GM12878 (cell line): ENCODE measurements around the gene THAP5. TPM values are rescaled to one million over a fixed set of nuclear protein-coding genes. Genes with fewer than 3 reads are reported as not detected.

Source experiments
- ATAC-seq: fragments of 200-7000 bp; cut with Tn5 transposase; 3 replicates; pipeline ENCODE4 v1.9.1; 2020; ENCODE audit warnings: mild to moderate bottlenecking, moderate library complexity
- BruUV-seq: library from RNA; stranded (reverse); fragments of 400-500 nt; replicated peaks from 2 replicates; lab custom pipeline; 2021; lab: Mats Ljungman, UMichigan
- CTCF ChIA-PET: fragments of 300-600 bp; sonication (Branson Sonifier 250); formaldehyde crosslinking; extraction: SDS; loops from one replicate; lab custom pipeline; 2021; ENCODE audit warnings: inconsistent platforms; lab: Yijun Ruan, JAX
- POLR2A ChIA-PET: fragments of 350-600 bp; formaldehyde crosslinking; extraction: SDS; loops from one replicate; lab custom pipeline; 2021; ENCODE audit warnings: inconsistent platforms; lab: Charles Lee
- RAD21 ChIA-PET: fragments of 300-600 bp; sonication (Branson Sonifier 250); formaldehyde crosslinking; loops from one replicate; lab custom pipeline; 2023; ENCODE audit warnings: antibody characterized with exemption; ENCODE audit not compliant: unreplicated experiment; lab: Charles Lee
- SMC1A ChIA-PET: fragments of 300-600 bp; sonication (Branson Sonifier 250); formaldehyde crosslinking; loops from one replicate; lab custom pipeline; 2023; ENCODE audit not compliant: unreplicated experiment, uncharacterized antibody; lab: Charles Lee
- DNase-seq: peaks from one replicate; pipeline ENCODE4 v3.0.0-alpha.2; 2011; ENCODE audit warnings: low read depth, low spot score
- FAIRE-seq: peaks from 3 replicates; lab custom pipeline; 2011; peaks lifted over from hg19 to GRCh38; lab: Jason Lieb, UNC
- H2AFZ ChIP-seq: 2 replicates; pipeline ENCODE4 v1.6.0; 2011; ENCODE audit warnings: low read depth, low read length, control low read depth; ENCODE audit not compliant: control insufficient read depth
- H3K27ac ChIP-seq: 2 replicates; pipeline ENCODE4 v1.5.1; 2011; ENCODE audit warnings: control low read depth; ENCODE audit not compliant: control insufficient read depth, insufficient read depth
- H3K27me3 ChIP-seq, 2 experiments: replicated peaks in 1 of 2; 2 replicates each; pipeline versions ENCODE4 v1.6.0 to v1.6.1; 2011; ENCODE audit warnings: low read length in 1 of 2; ENCODE audit not compliant: control insufficient read depth in 2 of 2, insufficient read depth in 2 of 2
- H3K36me3 ChIP-seq, 2 experiments: 2 replicates each; pipeline ENCODE4 v1.5.1; 2011; ENCODE audit warnings: low read length in 1 of 2; ENCODE audit not compliant: control insufficient read depth in 2 of 2, insufficient read depth in 2 of 2
- H3K4me1 ChIP-seq: 2 replicates; pipeline ENCODE4 v1.6.1; 2011; ENCODE audit warnings: mild to moderate bottlenecking, low read length, moderate library complexity, mixed read lengths; ENCODE audit not compliant: control insufficient read depth, insufficient read depth
- H3K4me2 ChIP-seq: 2 replicates; pipeline ENCODE4 v1.6.0; 2011; ENCODE audit warnings: control low read depth; ENCODE audit not compliant: control insufficient read depth, insufficient read depth
- H3K4me3 ChIP-seq: fragments of 200-600 bp; sonication (generic); 2 replicates; pipeline ENCODE4 v1.5.1; 2016
- H3K79me2 ChIP-seq: 2 replicates; pipeline ENCODE4 v1.6.0; 2011; ENCODE audit warnings: low read length; ENCODE audit not compliant: control insufficient read depth, insufficient read depth
- H3K9ac ChIP-seq: 2 replicates; pipeline ENCODE4 v1.8.0; 2011; ENCODE audit warnings: low read length, control low read depth, mixed read lengths; ENCODE audit not compliant: control insufficient read depth, insufficient read depth
- H3K9me3 ChIP-seq: replicated peaks from 3 replicates; pipeline ENCODE4 v1.5.1; 2011; ENCODE audit warnings: mild to moderate bottlenecking, low read length; ENCODE audit not compliant: control insufficient read depth, insufficient read depth
- H4K20me1 ChIP-seq: 2 replicates; pipeline ENCODE4 v1.6.0; 2011; ENCODE audit not compliant: control insufficient read depth, insufficient read depth
- ATF7 ChIP-seq: fragments of 450-650 bp; IDR thresholded peaks from 2 replicates; pipeline ENCODE4 v1.6.1; 2016; ENCODE audit warnings: low read depth, mild to moderate bottlenecking
- BCLAF1 ChIP-seq: fragments of 450-650 bp; IDR thresholded peaks from 2 replicates; pipeline ENCODE4 v1.6.1; 2017; ENCODE audit warnings: antibody characterized with exemption, mild to moderate bottlenecking, moderate library complexity
- CEBPB ChIP-seq, 2 experiments: fragments of 150-350 bp in 1 of 2; IDR thresholded peaks; 2 replicates each; pipeline ENCODE4 v1.6.1; 2012 to 2014; ENCODE audit warnings: low read depth in 2 of 2, low read length in 2 of 2, borderline replicate concordance in 1 of 2, inconsistent platforms in 1 of 2
- CHD2 ChIP-seq: IDR thresholded peaks from 2 replicates; pipeline ENCODE4 v1.6.1; 2011; ENCODE audit warnings: low read depth, low read length, improper control_type of control experiment, borderline replicate concordance
- DPF2 ChIP-seq: fragments of 450-650 bp; IDR thresholded peaks from 2 replicates; pipeline ENCODE4 v1.6.1; 2017; ENCODE audit warnings: mild to moderate bottlenecking
- MLLT1 ChIP-seq: fragments of 450-650 bp; IDR thresholded peaks from 2 replicates; pipeline ENCODE4 v1.6.1; 2016; ENCODE audit warnings: mild to moderate bottlenecking
- MYC ChIP-seq: IDR thresholded peaks from 2 replicates; pipeline ENCODE4 v1.6.1; 2011; ENCODE audit warnings: mild to moderate bottlenecking, low read length, moderate library complexity, inconsistent platforms; ENCODE audit not compliant: insufficient read depth, insufficient replicate concordance, insufficient read length, severe bottlenecking
- SRF ChIP-seq, 2 experiments: IDR thresholded peaks; 2 replicates each; pipeline ENCODE4 v1.6.1; 2011; ENCODE audit warnings: low read depth in 2 of 2, low read length in 2 of 2, mild to moderate bottlenecking in 1 of 2, moderate library complexity in 1 of 2
- TCF3 ChIP-seq: IDR thresholded peaks from 2 replicates; pipeline ENCODE4 v1.6.1; 2012; ENCODE audit warnings: low read depth, mild to moderate bottlenecking, low read length, borderline replicate concordance; ENCODE audit not compliant: insufficient read depth
- ZNF24 ChIP-seq: fragments of 450-650 bp; IDR thresholded peaks from 2 replicates; pipeline ENCODE4 v1.6.1; 2017; ENCODE audit warnings: antibody characterized with exemption, mild to moderate bottlenecking
- whole genome bisulfite sequencing: methylation state at CpG from one replicate; pipeline ENCODE4 v1.1.6; 2016; ENCODE audit warnings: low lambda C conversion rate; ENCODE audit not compliant: insufficient replicate concordance, insufficient coverage; ENCODE audit errors: missing lambda C conversion rate; 5-methylcytosine and 5-hydroxymethylcytosine counted together
- in situ Hi-C: fragments of 300-500 bp; cut with MboI; formaldehyde crosslinking; loops from 9 replicates; pipeline ENCODE4 v1.14.3; 2018; ENCODE audit warnings: mixed read lengths
- intact Hi-C: fragments of 100-400 bp; cut with micrococcal nuclease; formaldehyde crosslinking; loops from one replicate; pipeline ENCODE4 v1.14.2; 2022; ENCODE audit not compliant: unreplicated experiment
- polyA plus RNA-seq, 11 experiments: library from polyadenylated mRNA; depleted of rRNA in 4 of 11; unstranded in 6 of 11; stranded (reverse) in 5 of 11; fragments of >200 nt; fragmentation: Nextera tagmentation in 4 of 11; fragmentation: Illumina TruSeq in 1 of 11; extraction: Ambion mirVana in 4 of 11; extraction: Trizol in 1 of 11; gene quantifications; 1 replicate in 1 of 11; 2 replicates in 10 of 11; pipeline versions ENCODE4 v1.2.1 to v1.2.3, GENCODE V29; 2011 to 2016; ENCODE audit warnings: inconsistent platforms in 2 of 11, missing spikeins in 2 of 11, low read depth in 1 of 11
- total RNA-seq, 4 experiments: library from RNA; depleted of rRNA in 3 of 4; stranded (reverse); fragments of >200 nt in 3 of 4; fragmentation: Illumina TruSeq in 1 of 4; extraction: Trizol in 1 of 4; gene quantifications; 2 replicates each; pipeline versions ENCODE4 v1.2.1 to v1.2.3, GENCODE V29; 2013 to 2021
- TF ChIP-seq, protein P1 (sequence below): IDR thresholded peaks from 2 replicates; pipeline ENCODE4 v1.6.1; 2011; ENCODE audit warnings: low read depth, mild to moderate bottlenecking, low read length, moderate library complexity, borderline replicate concordance; ENCODE audit errors: extremely low read depth

The THAP5 gene
- total and polyA plus RNA-seq, 10 of the 15 experiments (the other 5 are each of a cell fraction or from before 2014, with no cell fraction given), result 13.0 to 47.7 (median 24.2) TPM

GRCh38 chr7:108557191-108557590 is 12.3 kb downstream of the THAP5 start:
- intact Hi-C loops (no loop called here), in situ Hi-C loops (no loop called here)
- H4K20me1 ChIP-seq, result no peaks in the 10 kb centered on the region
- no peak overlapping the region for H3K4me2 ChIP-seq
- FAIRE-seq, result no peak
- H3K4me1 ChIP-seq, result peaks cover 3% of the 10 kb centered on the region
- no TSS peak for BruUV-seq
- H3K36me3 ChIP-seq, result no peaks in the 10 kb centered on the region
- WGBS, result 100% methylated on average over 3 of the region's 3 CpGs
- CTCF ChIA-PET, result no interaction called here
- TF ChIP-seq MLLT1, result no peak
- no peak for TF ChIP-seq CHD2
- no peak for TF ChIP-seq MYC
- TF ChIP-seq SRF (IDR thresholded peaks at IDR 0.05; ENCODE audit: low read depth in 2 of 2, low read length in 2 of 2), result no peak
- TF ChIP-seq DPF2, result no peak
- no peak for TF ChIP-seq TCF3
- no peak for TF ChIP-seq ZNF24
- no peak for TF ChIP-seq CEBPB (IDR thresholded peaks at IDR 0.05; ENCODE audit: borderline replicate concordance in 1 of 2, low read depth in 2 of 2, low read length in 2 of 2)
- TF ChIP-seq, protein P1, sequence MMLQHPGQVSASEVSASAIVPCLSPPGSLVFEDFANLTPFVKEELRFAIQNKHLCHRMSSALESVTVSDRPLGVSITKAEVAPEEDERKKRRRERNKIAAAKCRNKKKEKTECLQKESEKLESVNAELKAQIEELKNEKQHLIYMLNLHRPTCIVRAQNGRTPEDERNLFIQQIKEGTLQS, result no peak
- no peak for TF ChIP-seq ATF7
- no peak for TF ChIP-seq BCLAF1
- TF ChIP-seq, all 136 proteins: peak for 0
- ChIA-PET RAD21 (no interaction called here), SMC1A (interaction anchor here (0.9 to 1.5 kb wide), 2 partner anchors 9 to 33 kb away, joined by 3 to 4 read pairs; no protein-coding TSS in a partner anchor), POLR2A (no interaction called here)
- Histone ChIP-seq H3K79me2 (no peaks in the 10 kb centered on the region), H3K9ac (no peak overlapping the region), H2AFZ (no peak overlapping the region), H3K27ac (no peak overlapping the region), H3K27me3 (no peaks in the 10 kb centered on the region), H3K9me3 (peaks cover 12% of the 10 kb centered on the region; the same call in 2 of the 3 replicates), H3K4me3 (no peak overlapping the region)
- no peak for ATAC-seq
- DNase-seq, result no peak
